ENCODE results near the gene PHF10.
"Not testable (repeated sequence)": the region's sequence is repeated elsewhere in the genome, so short reads cannot be mapped to it uniquely, and the experiment has no call there.

The PHF10 gene

DNA sequence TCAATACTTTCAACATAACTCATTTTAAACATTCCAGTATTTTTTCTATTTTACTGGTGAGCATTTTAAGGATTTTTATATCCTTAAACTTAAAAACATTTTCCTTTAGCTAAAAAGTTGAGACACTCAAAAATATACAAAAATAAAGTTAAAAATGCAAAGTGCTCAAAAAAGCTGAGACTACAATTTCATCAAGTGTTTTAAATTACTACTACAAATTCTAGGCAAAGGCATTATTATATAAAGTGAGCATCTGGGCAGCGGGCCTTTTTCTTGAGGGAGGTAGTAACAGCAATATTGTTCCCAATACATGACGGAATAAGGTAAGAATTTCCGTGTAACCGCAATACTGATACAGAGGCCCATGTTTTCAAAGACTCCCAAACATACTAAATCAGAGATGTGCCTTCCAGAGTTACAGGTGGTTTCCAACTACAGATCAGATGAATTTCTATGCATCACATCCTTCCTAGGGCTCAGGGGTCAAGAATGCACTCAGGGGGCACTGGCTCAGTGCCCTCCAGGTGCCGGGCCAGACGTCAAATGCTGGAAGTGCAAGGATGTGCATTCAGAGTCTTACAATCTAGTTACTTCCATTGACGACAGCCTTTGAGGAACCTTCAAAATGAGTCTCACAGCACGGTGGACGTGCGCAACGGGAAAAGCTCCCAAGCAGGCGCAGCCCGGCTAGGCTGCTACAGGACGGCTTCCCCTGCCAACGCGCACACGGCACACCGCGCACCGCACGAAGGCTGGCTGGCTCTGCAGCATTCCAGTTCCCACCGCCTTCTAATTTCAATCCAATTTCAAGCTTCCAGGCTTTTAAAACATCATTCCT is 1.7 kb downstream of the PHF10 start:
- peak; percentile 51 to 67 for DNase-seq

DNA sequence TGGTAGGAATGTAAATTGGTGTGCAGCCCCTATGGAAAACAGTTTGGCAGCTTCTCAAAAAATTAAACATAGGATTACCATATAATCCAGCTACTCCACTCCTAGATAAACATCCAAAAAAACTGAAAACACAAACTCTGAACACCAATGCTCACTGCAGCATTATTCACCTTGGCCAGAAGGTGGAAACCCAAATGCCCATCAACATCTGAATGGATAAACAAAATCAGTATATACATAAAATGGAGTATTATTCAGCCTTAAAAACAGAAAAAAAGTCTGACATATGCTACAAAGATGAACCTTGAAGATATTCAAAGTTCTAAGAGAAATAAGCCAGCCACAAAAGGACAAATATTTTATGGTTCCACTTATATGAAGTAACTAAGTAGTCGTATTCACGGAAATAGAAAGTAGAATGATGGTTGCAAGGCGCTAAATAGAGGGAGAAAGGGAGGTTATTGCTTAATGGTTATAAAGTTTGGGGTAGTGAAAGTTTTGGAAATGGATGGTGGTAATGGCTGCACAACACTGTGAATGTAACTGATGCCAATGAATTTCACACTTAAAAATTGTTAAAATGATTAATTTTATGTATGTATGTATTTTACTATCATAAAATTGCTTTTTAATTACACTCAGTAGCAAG is 4.0 kb downstream of the PHF10 start:
- no peak for DNase-seq

DNA sequence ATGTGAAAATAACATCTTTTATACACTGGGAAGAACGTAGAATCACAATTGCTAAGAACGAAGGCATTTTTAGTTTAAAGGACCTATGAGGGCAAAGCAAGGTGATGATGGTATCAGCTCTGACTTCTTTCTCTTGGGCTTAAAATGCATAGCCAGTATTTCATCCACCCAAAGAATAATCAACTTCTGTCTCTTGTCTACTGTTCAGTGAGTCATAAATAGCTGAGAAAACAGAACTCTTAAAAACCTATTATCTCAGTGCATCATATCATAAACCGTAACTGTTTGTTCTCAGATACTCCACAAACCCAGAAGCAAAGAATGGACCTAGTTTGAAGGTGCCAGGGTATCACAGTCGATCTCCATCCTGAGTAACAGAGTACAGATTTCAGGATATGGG is 5.2 kb downstream of the PHF10 start:
- DNase-seq: no peak

DNA sequence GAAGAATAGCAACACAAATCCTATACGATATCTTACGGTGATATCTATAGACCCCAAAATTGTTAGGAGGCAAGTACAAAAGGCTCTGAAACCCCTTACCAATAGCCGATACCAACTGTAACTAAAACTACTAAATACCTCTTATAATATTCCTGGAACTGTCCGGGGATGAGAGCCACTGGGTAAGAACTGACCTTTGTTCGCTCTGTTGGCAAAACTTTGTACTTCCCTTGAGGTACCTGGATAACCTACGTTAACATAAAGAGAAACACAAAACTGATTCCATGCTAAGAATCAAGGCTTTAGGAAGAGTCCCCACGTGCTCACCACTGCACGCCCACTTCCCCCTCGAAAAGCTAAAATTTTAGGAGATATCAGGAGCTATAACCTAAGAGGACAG is 9.7 kb downstream of the PHF10 start:
- no peak for DNase-seq

DNA sequence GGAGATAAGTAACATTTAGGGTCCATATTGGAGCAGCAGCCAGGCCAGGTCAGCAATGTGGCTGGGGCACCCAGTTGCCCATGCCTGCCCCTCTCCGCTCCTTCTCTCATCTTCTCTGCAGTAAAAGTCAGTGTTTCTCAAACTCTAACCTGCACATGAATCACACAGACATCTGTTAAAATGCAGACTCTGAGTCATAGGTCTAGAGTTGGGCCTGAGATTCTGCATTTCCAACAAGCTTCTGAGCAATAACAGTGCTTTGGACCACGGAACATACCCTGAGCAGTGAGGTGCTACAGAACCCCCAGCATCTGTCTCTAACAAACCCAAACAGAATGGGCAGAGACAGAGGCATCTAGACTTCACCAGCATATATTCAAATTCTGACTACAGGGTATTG is 10.1 kb downstream of the PHF10 start:
- no peak for DNase-seq

DNA sequence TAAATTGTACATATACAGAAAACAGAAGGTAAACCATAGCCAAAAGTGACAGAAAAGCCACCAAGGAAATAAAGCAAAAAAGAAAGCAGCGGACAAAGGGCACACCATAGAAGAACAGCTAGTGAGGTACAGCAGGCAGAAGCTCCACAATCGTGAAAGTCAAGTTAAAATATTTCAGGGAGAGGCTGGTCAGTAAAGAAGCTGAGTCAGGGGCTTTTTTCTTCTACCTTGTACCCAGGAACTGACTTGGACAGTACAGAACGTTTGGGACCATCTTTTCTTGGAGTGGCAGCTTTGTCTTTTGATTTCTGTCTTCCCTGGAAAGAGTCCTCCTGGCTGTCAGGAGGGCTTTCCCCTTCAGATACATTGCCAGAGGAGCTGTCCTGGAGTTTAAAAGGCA is 14.3 kb downstream of the PHF10 start:
- DNase-seq: no peak

DNA sequence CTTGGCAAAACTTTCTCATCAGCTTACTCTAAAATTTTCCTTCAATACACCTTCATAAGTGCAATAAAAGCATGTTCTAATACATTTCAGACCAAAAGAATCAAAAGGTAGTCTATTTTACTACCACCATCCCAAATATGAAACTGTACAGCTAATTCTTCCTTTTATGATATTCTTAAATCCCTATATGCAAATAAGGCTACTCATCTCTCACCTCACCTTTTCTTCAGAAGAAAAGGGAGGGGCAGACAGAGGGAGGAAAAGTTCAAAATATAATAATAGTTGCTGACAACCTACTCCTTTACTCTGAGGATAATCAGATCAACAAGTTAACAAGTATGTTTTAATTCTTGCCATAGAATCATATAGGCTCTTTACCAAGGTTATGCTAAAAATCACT is 15.0 kb downstream of the PHF10 start:
- DNase-seq: no peak

DNA sequence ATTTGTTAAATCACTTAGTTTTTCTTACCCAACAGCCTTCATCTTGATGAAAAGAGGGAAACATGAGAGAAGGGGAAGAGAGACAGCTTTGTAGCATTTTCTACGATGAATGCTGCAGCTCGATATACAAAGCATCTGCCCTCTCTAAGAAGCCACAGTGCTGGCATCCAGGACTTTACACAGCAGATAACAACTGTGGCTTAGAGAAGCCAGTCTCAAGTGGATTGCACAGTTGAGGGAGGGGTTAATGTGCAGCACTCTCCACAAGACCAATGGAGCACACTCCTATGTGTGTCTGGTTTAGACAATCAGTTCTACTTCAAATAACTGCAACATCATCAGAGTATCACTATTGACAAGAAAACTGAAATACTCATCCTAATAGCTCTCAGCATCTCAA is 16.5 kb downstream of the PHF10 start:
- no peak for DNase-seq

DNA sequence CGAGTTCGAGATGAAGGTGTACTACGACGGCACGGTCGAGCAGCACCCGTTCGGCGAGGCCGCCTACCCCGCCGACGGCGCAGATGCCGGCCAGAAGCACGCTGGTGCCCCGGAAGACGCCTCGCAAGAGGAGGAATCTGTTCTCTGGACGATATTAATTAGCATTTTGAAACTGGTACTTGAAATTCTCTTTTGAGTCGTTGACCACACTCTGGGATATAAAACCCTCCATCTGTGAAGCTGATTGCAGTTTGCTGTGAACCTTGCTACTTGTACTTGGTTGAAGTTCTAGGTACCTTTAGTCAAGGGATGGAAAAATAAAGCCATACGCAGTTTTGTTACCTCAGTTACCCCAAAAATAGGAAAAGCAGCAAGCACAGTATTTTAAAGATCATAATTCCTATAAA is 21.5 kb downstream of the PHF10 start:
- no peak for DNase-seq

DNA sequence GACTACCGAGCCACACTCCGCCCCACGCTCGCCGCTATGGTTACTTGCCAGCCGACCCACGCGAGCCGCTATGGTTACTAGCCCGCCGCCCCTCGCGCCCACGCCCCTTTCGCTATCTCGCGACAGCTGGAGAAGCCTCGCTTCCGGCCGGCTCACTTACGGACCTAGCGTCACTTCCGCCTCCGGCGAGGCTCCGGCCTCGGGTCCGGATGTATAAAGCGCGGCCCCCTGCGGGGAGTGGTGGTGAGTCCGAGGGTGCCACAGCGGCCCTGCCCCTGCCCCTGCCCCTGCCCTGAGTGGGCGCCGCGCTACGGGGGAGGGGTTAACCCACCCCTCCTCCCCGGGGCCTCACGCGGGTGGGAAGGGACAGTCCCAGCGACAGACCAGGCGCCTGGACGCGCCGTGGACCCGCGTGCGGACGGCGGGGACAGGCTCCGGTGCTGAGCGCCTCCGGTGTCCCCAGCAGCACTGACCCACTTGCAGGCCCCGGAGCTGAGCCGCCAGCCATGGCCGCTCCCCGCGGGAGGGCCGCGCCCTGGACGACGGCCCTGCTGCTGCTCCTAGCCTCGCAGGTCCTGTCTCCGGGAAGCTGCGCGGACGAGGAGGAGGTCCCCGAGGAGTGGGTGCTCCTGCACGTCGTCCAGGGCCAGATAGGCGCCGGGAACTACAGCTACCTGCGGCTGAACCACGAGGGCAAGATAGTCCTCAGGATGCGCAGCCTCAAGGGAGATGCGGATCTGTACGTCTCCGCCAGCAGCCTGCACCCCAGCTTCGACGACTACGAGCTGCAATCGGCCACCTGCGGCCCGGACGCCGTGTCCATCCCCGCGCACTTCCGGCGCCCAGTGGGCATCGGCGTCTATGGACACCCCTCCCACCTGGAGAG is 22.1 kb downstream of the PHF10 start, which contains the start of the genes C6orf120 and WDR27:
C6orf120 (plus strand) TSS at position 173 of the 886 bp plus-strand sequence; CDS start at position 507, 334 bp downstream.
WDR27 (minus strand) TSS at position 76 of the 886 bp plus-strand sequence. CDS start 13,024 bp downstream, outside the sequence.
- peak; percentile 92 to 98 for DNase-seq

DNA sequence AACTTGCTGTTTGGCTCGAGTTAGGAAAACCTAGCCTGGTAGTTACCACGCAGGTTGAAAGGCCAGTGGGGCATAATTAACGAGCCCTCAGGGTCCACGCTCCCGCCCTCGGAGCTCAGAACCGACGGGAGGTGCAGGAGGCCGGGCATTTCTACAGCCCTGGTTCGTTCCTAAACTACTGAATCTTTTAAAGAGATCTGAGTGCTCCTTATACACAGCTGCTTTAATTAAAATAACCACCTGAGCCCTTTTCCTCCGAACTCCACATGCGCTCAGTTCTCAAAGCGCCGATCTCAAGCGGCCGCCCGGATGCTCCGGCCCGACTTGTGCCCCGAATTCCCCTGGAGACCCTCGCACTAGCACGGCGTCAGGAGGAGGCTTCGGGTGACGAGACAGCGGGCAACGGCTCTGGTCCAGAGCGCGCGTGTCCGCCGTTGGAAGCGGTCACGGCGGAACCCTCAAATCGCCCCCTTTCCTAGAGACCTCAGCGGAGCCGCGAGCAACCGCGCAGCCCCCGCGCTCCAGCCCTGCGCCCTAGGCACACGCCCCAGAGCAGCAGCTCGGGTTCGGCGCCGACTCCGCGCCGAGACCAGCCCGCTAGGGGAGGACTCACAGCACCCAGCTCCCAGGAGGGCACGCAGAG is 22.9 kb downstream of the PHF10 start:
- DNase-seq: peak; percentile 6 to 55

DNA sequence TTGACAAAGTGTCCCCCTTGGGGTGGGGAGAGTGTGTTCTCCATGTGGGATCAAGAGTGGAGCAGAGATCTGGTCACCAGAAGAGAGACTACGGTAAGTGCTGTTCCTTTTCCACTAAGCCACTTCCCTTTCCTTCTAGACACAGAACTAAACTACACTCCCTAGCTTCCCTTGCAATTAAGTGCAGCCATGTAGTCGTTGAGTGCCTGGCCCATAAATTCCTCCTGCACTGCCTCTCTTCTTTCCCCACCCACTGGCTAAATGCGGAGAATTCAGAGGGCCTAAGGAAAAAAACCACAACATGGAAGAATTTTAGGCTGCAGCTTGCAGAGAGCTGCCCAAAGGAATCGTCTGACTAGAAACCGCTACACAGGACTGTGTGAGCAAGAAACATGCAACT is 24.0 kb downstream of the PHF10 start:
- no peak for DNase-seq

DNA sequence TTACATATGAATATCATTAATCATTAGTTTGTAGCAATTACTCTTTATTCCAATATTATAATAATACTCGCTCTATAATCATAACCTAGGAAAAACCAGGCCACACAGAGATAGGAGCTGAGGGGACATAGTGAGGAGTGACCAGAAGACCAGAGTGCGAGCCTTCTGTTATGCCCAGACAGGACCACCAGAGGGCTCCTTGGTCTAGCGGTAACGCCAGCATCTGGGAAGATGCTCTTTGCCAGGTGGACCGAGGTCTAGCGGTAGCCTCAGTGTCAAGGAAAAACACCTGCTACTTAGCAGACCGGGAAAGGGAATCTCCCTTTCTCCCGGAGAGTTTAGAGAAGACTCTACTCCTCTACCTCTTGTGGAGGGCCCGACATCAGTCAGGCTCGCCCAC is 27.2 kb downstream of the PHF10 start:
- not testable (repeated sequence) for DNase-seq

DNA sequence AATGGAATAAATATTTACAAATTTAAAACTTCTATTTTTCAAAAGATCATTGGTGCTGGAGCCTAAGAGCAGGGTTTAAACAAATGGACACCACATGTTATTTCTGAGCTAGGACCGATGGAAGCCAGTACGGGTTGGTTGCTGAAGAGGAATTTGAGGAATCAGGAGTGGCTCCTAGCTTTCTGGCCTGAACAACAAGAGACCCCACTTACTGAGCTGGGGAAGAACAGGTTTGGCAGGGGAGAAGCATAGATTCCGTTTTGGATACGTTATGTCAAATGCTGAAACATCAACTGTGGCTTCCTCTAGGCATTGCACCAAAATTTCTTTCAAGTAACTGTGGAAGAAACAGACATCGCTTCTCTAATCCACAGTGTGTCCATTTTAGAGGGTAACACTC is 29.2 kb downstream of the PHF10 start:
- DNase-seq: no peak

DNA sequence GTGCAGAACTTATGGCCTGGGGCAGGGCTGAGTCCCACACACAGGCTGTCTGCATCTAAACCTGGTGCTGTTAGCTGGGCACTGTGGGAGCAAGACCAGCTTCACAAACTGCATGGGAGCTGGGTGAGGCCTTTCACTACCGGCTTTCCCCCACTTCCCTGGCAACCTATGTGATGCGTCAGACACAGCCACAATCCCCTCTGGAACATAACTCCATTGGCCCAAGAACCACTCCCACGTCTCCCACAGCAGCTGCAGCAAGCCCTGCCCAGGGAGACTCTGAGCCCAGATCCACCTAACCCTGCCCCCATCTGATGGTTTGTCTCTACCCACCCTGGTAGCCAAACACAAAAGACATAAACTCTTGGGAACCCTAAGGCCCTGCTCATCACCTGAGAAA is 31.8 kb downstream of the PHF10 start:
- no peak for DNase-seq

DNA sequence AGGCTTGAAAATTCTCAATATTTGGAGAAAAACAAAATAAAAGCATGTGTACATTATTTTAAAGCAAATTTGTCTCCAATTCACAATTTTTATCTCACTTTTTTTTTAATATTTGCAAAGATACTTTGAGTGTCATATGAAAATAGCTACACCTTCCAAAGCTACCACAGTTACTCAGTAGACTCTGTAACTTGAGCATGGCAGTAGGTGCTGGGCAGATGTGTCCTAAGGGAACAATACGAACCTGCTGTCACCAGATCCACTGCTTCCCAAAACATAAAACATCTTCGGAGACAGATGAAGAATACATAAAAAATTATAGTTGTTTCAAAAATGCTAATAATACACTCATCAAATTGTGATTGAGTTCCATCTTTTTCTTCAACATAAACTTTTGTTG is 33.0 kb downstream of the PHF10 start:
- no peak for DNase-seq

DNA sequence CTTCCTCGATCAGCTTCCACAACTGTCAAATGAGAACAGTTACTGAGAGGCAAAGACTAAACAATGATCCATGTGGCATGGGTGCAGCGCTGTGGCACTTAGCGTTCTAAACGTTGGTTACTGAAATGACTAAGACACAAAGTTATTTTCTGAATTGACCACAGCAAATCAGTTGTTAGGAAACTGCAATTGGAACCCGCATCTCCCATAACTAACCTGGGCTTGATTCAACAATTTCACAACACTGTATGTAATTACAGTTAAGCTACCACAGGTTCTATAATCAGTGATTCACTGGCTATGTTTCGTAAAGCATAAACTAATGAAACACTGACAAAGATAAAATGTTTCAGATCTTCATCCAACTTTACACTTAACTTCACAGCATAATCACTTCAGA is 35.0 kb downstream of the PHF10 start:
- no peak for DNase-seq

DNA sequence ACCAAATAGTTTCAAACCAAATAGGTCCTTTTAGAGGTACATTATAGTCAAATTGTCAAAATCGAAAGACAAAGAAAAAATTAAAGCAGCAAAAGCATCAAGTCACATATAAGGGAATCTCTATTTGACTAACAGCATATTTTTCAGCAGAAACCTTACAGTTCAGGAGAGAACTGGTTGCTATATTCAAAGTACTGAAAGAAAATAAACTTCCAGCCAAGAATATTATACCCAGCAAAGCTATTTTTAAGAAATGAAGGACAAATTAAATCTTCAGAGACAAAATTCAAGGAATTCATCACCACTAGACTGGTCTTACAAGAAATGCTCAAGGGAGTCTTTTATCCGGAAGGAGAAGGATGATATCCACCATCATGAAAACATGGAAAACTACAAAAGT is 38.4 kb downstream of the PHF10 start:
- DNase-seq: no peak

DNA sequence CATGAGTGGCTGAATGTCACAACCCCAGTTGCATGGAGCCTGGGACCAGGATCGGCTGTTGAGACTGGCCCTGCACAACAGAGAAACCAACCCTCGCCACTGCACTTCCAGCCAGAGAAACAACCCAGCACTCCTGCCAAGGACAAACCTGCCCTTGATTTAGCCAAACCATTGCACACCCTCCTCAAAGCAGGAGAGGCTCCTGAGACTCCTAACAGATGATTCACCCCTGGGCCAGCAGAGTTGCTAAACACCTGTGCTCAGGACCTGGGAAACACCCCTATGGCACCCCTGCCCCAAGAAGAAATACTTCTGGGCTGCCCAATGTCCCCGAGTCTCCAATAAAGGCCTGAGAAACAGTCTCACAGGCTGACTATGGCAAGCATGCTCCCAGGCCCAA is 40.2 kb downstream of the PHF10 start:
- DNase-seq: no peak

DNA sequence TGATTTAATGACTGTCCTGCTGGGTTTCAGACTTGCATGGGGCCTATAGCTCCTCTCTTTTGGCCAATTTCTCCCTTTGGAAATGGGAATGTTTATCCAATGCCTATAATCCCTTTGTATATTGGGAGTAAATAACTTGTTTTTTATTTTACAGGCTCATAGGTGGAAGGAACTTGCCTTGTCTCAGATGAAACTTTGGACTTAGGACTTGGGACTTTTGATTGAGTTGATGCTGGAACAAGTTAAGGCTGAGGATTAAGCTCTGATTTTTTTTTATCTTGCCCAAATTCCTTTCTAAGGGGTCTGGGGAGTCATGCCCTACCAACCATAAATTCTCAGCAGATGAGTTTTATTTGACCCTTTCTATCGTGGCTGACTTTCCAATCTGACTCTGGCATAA is 46.0 kb downstream of the PHF10 start:
- no peak for DNase-seq

DNA sequence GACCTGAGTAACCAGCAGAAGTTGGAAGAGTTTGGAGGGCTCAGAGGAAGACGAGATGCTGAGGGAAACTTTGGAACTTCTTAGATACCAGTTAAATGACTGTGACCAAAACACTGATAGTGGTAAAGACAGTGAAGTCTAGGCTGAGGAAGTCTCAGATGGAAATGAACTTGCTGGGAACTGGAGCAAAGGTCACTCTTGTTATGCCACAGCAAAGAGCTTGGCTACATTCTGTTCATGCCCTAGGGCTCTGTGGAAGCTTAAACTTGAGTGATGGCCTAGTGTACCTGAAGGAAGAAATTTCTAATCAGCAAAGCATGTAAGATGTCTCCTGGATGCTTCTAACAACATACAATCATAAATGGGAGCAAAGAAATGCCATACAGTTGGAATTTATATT is 47.2 kb downstream of the PHF10 start:
- DNase-seq: no peak

DNA sequence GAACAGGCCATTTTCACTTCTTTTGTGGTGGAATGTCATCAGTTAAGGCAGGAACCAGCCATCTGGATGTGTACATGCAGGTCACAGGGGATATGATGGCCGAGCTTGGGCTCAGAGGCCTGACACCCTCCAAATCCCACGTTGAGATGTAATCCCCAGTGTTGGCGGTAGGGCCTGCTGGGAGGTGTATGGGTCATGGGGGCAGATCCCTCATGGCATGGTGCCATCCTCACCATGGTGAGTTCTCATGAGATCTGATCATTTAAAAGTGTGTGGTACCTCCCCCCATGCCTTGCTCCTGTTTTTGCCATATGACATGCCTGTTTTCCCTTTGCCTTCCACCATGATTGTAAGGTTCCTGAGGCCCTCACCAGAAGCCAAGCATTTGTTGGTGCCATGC is 49.3 kb downstream of the PHF10 start:
- no peak for DNase-seq

DNA sequence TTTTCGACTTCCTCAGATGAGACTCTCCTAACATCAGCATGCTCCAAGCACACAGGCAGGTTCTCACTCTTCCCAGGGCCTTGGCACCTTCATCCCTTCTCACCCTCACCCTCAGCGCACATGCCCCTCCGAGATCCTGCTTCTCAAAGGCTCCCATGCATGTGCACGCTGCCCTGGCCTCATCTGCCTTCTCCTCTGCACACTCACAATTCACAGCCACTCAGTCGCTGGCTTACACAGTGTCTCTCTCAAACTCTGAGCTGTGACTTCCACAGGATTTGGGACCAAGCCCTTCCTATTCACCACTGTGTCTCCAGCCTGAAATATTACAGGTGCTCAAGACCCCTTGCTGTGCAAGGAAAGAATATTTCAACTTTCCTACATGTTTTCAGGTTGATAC is 52.7 kb downstream of the PHF10 start:
- DNase-seq: no peak
